DND-41 (cell line): Measurements from ENCODE around the gene PSD4.

Experiments
- ATAC-seq: fragments of 200-7000 bp; cut with Tn5 transposase; 3 replicates; pipeline ENCODE4 v1.9.1; 2021; ENCODE audit warnings: low read depth; ENCODE audit not compliant: insufficient read depth
- DNase-seq: peaks from one replicate; pipeline ENCODE4 v3.0.0-alpha.2; 2020
- H2AFZ ChIP-seq: 2 replicates; pipeline ENCODE4 v1.6.0; 2012; ENCODE audit warnings: low read depth, low read length
- H3K27ac ChIP-seq: 2 replicates; pipeline ENCODE4 v1.5.1; 2012; ENCODE audit warnings: low read length, inconsistent platforms
- H3K27me3 ChIP-seq: fragments of 200-600 bp; sonication (generic); 2 replicates; pipeline ENCODE4 v1.6.0; 2012; ENCODE audit warnings: low read length, mild to moderate bottlenecking, inconsistent platforms; ENCODE audit not compliant: insufficient read depth, poor library complexity
- H3K36me3 ChIP-seq: 2 replicates; pipeline ENCODE4 v1.5.1; 2012; ENCODE audit warnings: low read length, inconsistent platforms; ENCODE audit not compliant: insufficient read depth
- H3K4me1 ChIP-seq: 2 replicates; pipeline ENCODE4 v1.5.1; 2012; ENCODE audit warnings: mild to moderate bottlenecking, low read length; ENCODE audit not compliant: insufficient read depth
- H3K4me2 ChIP-seq: 2 replicates; pipeline ENCODE4 v1.6.0; 2012; ENCODE audit warnings: mild to moderate bottlenecking, moderate library complexity, low read length, inconsistent platforms; ENCODE audit not compliant: insufficient read depth
- H3K4me3 ChIP-seq, 2 experiments: fragments of 200-600 bp in 1 of 2; shearing (Covaris generic) in 1 of 2; 2 replicates each; pipeline ENCODE4 v1.5.1; 2012 to 2016; ENCODE audit warnings: inconsistent platforms in 2 of 2, low read length in 2 of 2, mild to moderate bottlenecking in 2 of 2, low read depth in 1 of 2, moderate library complexity in 1 of 2
- H3K79me2 ChIP-seq: 2 replicates; pipeline ENCODE4 v1.6.0; 2012; ENCODE audit warnings: low read length, inconsistent platforms; ENCODE audit not compliant: insufficient read depth
- H3K9ac ChIP-seq: 2 replicates; pipeline ENCODE4 v1.6.0; 2012; ENCODE audit warnings: low read depth, mild to moderate bottlenecking, inconsistent platforms, low read length, moderate library complexity
- H3K9me3 ChIP-seq: 2 replicates; pipeline ENCODE4 v1.5.1; 2012; ENCODE audit warnings: low read length, moderate library complexity, mild to moderate bottlenecking, inconsistent platforms; ENCODE audit not compliant: insufficient read depth, severe bottlenecking
- H4K20me1 ChIP-seq: 2 replicates; pipeline ENCODE4 v1.6.0; 2012; ENCODE audit warnings: low read length; ENCODE audit not compliant: insufficient read depth
- EZH2 ChIP-seq: IDR thresholded peaks from 3 replicates; pipeline ENCODE4 v1.6.1; 2012; ENCODE audit warnings: borderline replicate concordance, low read depth, mild to moderate bottlenecking, moderate library complexity, low read length, inconsistent platforms; ENCODE audit not compliant: severe bottlenecking
- TF ChIP-seq, protein P1 (sequence below): IDR thresholded peaks from 2 replicates; pipeline ENCODE4 v1.5.1; 2012; ENCODE audit warnings: borderline replicate concordance, low read length, moderate library complexity, mild to moderate bottlenecking; ENCODE audit not compliant: poor library complexity, severe bottlenecking; ENCODE audit errors: extremely low read depth

PSD4 gene

DNA sequence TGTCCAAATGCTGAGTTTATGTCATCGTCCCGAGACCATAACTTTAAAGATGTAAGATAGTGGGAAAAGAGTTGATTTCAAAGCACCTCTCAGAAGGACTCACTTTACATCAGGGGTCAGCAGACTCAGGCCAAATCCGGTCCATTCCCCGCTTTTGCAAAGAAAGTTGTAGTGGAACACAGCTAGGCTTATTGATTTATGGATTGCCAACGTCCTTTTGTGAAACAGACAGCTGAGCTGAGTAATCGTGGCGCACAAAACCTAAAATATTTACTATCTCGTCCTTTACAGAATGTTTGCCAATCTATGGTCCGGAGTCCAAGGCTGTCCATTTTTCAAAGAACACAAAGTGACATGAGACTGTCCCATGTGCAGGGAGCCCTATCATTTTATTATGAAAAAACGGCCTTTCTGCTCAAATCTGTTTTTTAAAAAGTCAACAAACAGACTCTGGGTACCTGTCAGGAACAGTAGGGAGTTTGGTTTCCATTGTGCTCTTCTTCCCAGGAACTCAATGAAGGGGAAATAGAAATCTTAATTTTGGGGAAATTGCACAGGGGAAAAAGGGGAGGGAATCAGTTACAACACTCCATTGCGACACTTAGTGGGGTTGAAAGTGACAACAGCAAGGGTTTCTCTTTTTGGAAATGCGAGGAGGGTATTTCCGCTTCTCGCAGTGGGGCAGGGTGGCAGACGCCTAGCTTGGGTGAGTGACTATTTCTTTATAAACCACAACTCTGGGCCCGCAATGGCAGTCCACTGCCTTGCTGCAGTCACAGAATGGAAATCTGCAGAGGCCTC is 46.7 kb upstream of the PSD4 start, which contains the start of gene IL1RN:
IL1RN (plus strand) TSS at position 754 of the 801 bp plus-strand sequence; CDS start at position 781, 27 bp downstream.
- Histone ChIP-seq H4K20me1 (no peaks in the 10 kb centered on the region), H3K4me1 (no peaks in the 10 kb centered on the region), H3K36me3 (no peaks in the 10 kb centered on the region), H3K9ac (no peak within 1 kb of the TSS), H3K27me3 (peaks cover 11% of the 10 kb centered on the region), H3K27ac (no peak within 1 kb of the TSS), H2AFZ (no peak within 1 kb of the TSS), H3K4me3 (no peak within 1 kb of the TSS), H3K4me2 (no peak within 1 kb of the TSS), H3K9me3 (no peaks in the 10 kb centered on the region), H3K79me2 (no peaks in the 10 kb centered on the region)
- DNase-seq (no peak), ATAC-seq (no peak)
- TF ChIP-seq EZH2, result no peak
- TF ChIP-seq, protein P1, sequence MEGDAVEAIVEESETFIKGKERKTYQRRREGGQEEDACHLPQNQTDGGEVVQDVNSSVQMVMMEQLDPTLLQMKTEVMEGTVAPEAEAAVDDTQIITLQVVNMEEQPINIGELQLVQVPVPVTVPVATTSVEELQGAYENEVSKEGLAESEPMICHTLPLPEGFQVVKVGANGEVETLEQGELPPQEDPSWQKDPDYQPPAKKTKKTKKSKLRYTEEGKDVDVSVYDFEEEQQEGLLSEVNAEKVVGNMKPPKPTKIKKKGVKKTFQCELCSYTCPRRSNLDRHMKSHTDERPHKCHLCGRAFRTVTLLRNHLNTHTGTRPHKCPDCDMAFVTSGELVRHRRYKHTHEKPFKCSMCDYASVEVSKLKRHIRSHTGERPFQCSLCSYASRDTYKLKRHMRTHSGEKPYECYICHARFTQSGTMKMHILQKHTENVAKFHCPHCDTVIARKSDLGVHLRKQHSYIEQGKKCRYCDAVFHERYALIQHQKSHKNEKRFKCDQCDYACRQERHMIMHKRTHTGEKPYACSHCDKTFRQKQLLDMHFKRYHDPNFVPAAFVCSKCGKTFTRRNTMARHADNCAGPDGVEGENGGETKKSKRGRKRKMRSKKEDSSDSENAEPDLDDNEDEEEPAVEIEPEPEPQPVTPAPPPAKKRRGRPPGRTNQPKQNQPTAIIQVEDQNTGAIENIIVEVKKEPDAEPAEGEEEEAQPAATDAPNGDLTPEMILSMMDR, result no peak

DNA sequence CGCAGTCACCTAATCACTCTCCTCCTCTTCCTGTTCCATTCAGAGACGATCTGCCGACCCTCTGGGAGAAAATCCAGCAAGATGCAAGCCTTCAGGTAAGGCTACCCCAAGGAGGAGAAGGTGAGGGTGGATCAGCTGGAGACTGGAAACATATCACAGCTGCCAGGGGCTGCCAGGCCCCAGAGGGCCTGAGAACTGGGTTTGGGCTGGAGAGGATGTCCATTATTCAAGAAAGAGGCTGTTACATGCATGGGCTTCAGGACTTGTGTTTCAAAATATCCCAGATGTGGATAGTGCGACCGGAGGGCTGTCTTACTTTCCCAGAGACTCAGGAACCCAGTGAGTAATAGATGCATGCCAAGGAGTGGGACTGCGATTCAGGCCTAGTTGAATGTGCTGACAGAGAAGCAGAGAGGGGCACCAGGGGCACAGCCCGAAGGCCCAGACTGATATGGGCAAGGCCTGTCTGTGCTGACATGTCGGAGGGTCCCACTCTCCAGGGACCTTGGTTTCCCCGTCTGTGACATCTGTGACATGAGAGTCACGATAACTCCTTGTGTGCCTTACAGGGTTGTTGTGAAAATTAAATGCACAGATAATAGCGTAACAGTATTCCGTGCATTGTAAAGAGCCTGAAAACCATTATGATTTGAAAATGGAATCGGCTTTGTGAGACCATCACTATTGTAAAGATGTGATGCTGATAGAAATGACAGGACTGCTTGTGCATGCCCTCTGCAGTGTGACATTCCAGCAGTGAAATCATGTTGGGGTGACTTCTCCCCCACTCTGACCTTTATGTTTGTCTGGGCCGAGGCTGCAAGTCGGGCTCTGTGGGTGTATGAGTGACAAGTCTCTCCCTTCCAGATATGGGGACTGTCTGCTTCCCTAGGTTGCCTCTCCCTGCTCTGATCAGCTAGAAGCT is 45.9 kb upstream of the PSD4 start:
- Histone ChIP-seq H3K4me1 (no peaks in the 10 kb centered on the region), H2AFZ (no peak overlapping the region), H4K20me1 (no peaks in the 10 kb centered on the region), H3K9me3 (no peaks in the 10 kb centered on the region), H3K4me2 (no peak overlapping the region), H3K27ac (no peak overlapping the region), H3K27me3 (peaks cover 7% of the 10 kb centered on the region), H3K79me2 (no peaks in the 10 kb centered on the region), H3K9ac (no peak overlapping the region), H3K4me3 (no peak overlapping the region), H3K36me3 (no peaks in the 10 kb centered on the region)
- DNase-seq (no peak), ATAC-seq (no peak)
- TF ChIP-seq, protein P1, result no peak
- TF ChIP-seq EZH2, result no peak

DNA sequence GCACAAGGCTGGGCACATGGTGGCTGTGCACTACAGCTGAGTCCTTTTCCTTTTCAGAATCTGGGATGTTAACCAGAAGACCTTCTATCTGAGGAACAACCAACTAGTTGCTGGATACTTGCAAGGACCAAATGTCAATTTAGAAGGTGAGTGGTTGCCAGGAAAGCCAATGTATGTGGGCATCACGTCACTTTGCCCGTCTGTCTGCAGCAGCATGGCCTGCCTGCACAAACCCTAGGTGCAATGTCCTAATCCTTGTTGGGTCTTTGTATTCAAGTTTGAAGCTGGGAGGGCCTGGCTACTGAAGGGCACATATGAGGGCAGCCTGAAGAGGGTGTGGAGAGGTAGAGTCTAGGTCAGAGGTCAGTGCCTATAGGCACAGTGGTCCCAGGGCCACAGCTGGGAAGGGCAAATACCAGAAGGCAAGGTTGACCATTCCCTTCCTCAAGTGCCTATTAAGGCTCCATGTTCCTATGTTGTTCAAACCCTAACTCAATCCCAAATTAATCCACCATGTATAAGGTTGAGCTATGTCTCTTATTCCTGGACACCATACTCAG is 44.2 kb upstream of the PSD4 start:
- H2AFZ ChIP-seq, result no peak overlapping the region
- DNase-seq (no peak), ATAC-seq (no peak)
- no peaks in the 10 kb centered on the region for H3K4me1 ChIP-seq
- no peaks in the 10 kb centered on the region for H4K20me1 ChIP-seq
- no peaks in the 10 kb centered on the region for H3K79me2 ChIP-seq
- H3K36me3 ChIP-seq, result no peaks in the 10 kb centered on the region
- no peak overlapping the region for H3K4me3 ChIP-seq
- peaks cover 4% of the 10 kb centered on the region for H3K27me3 ChIP-seq
- no peaks in the 10 kb centered on the region for H3K9me3 ChIP-seq
- H3K4me2 ChIP-seq, result no peak overlapping the region
- no peak overlapping the region for H3K9ac ChIP-seq
- TF ChIP-seq, protein P1, result no peak
- H3K27ac ChIP-seq, result no peak overlapping the region
